Stimulated activated CD4-positive, alpha-beta T cell treated with anti-CD3 and anti-CD28 coated beads, Interleukin-4, amount 100 ng/mL, for 4 hours (primary cell): ENCODE data around the gene PAM16.
A peak's percentile ranks its signal among the peaks of the same experiment; 100 is the strongest.
"Not testable (repeated sequence)": the region's sequence is repeated elsewhere in the genome, so short reads cannot be mapped to it uniquely, and the experiment has no call there.

Experiments used
- DNase-seq, 2 experiments: peaks; one replicate each; pipeline ENCODE4 v3.0.0-alpha.2; 2020

The PAM16 gene

DNA sequence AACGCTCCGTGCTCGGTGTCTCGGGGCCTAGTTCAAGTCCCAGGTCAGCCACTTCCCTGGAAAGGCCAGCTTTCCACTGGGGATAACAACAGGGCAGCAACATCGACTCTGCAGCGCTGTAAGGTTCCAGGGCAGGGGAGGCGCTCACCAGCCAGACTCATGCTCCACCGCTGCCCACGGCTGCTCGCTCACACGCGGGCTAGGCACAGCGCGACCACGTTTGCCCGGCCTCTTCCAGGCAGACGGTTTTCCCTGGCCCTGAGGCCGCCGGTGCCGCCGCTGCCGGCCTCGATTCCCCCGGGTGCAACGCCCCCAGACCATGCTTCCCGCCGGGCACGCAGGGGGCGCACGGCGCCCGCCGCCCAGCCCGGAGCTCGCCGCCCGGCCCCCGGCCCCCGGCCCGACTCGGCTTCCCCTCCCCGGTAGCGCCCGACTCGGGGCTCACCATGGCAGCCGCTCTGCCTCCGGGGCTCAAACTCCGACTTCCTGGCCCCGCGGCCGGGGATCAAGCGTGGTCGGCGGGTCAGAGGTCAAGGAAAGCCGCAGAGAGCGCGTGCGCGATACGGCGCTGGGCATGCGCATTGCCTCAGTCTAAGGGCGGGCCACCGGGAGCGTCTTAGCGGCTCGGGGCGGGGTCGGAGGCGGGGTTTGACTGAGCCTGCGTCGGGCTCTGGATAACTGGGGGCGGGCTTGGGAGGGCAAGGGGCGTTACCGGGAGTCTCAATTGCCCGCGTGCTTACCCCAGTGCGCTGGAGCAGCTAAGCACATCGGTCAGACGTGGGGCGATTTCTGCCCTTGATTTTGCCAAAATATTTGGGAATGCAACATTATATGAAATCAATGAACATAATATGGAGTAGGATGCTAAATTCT is at the start of gene PAM16:
PAM16 (minus strand) TSS at position 535 of the 873 bp plus-strand sequence; CDS start at position 448, 87 bp downstream.
- peak; percentile 97 to 99 for DNase-seq

DNA sequence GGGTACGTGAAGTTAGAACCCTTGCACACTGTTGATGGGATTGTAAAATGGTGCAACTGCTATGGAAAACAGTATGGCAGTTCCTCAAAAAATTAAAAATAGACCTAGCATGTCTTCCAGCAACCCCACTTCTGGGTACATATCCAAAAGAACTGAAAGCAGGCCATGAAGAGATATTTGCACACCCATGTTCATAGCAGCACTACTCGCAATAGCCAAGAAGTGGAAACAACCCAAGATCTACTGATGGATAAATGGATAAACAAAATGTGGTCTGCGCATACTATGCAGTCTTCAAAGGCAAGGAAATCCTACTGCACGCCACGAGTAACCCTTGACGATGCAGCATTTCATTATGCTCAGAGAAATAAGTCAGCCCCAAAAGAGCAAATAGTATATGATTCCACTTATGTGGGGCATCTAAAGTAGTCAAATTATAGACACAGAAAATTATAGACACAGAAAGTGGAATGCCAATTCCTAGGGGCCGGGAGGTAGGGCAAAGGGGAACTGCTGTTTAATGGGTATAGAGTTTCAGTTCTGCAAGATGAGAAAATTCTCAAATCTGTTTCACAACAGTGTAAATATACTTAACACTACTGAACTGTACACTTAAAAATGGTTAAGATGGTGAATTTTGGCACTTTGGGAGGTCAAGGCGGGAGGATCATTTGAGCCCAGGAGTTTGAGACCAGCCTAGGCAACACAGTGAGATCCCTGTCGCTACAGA is 48.0 kb upstream of the PAM16 start:
- no peak for DNase-seq

DNA sequence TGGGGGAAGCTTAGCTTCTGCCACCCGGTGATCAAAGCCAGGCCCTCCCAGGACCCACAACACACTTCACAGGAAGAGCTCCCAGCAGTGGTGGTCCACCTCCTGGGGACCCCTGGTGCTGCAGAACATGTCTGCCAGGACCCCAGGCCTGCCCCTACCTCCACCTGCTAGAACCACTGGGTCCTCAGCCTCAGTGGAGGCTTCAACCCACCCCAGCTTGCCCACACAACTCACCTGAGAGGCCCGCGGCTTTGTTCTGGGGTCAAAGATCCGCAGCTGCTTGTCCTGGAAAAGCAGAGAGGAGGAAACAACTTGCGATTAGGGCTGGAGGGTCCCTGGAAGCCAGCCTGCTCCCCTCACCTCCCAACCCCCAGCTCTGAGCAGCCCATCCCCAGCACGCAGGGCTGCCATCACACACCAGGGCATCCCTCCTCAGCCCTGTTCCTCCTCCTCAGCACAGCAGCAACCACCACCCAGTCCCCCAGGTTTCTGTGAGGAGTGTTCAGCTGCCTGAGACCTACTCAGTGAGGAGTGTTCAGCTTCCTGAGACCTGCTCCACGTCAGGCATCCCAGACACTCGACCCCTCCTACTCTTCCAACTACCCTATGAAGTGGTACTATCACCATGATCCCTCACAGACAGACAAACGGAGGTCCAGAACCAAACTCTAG is 44.1 kb upstream of the PAM16 start:
- no peak for DNase-seq

DNA sequence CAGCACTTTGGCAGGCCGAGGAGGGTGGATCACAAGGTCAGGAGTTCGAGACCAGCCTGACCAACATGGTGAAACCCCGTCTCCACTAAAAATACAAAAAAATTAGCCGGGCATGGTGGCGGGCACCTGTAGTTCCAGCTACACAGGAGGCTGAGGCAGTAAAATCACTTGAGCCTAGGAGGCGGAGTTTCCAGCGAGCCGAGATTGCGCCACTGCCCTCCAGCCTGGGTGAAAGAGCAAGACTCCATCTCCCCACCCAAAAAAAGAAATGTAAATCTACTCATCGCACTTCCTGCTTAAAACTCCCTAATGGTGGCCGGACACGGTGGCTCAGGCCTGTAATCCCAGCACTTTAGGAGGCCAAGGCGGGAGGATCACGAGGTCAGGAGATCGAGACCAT is 42.7 kb upstream of the PAM16 start:
- DNase-seq = not testable (repeated sequence)

DNA sequence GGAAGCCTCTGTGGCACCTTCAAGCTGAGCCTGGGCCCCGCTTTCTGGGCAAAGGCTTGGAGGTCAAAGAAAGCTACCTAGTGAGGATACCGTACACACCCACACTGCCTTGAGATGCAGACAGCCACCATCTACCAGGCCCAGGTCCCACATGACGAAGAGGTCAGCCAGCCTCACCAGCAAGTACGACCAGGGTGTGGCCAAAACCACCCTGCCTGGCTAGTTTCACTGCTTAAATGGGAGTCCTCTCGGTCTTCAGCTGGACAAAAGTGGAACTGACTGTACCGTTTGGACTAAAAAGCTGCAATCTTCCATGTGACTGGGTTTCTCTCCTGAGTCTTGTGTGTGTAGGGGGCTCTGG is 42.1 kb upstream of the PAM16 start:
- no peak for DNase-seq

DNA sequence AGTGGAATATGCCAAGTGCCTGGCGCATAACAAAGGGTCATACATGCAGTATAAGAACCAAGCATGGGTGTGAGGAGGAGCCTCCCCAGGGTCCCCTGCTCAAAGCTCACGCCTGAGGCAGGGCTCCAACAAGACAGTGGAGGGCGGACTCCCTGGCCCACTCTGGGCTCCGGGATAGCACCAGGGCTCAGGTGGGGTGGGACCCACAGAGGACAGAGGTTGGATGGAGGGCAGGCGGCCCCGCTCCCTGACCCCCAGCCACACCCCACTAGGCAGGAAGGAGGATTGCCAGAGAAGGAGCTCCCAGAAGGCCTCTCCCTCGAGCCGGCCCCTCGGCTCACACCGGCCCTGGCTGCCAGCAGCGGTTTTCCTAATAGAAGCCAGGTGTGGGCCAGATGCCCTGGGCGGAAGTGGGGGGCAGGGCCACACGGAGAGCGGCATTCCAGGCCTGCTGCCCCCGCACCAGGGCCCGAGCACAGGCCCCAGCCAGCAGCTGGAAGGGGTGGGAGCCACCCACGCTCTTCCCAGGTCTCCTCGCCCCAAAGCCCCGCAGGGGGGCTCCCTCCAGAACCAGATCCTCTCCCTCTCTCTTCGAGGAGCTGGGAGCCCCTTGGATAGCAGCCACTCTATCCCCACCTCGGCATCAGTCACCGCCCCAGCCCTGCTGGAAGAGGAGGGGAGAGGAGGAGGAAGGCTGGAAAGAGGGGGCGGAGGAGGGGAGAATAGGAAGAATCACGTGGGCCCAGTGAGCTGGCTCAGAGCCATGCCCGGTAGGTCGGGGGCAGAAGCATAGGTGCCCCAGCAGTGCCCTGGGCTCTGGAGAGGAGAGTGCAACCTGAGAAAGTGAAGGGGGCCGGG is 41.5 kb upstream of the PAM16 start:
- DNase-seq = no peak

DNA sequence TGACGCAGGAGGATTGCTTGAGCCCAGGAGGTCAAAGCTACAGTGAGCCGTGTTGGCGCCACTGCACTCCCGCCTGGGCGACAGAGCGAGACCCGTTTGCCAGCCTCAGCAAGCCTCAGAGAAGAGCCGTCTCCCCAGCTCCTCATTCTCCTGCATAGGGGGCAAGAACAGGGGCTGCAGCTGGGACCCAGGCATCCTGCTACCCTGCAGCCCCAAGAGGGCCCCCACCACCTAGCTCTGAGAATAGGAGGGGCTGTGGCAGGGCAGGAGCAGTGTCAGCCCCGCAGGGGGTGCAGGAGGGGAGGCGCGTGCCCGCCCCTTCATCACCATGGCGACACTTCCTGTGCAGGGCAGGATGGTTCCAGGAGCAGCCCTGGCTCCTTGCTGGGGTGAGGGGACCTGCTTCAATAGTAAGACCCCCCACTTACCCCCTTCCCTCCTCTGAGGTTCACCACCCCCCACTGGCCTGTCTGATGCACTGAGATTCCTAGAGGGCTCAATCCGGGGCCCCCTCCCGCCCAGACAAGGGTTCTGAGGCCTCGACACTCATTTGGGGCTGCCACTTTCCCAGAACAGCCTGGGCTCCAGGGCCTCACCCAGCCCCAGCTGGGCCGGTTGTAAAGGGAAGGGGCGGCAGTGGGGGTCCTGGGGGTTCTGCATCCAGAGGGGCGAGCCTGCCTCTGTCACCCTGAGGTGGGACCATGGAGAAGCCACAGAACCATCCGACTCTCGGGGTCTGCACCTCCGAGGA is 40.7 kb upstream of the PAM16 start:
- no peak for DNase-seq

DNA sequence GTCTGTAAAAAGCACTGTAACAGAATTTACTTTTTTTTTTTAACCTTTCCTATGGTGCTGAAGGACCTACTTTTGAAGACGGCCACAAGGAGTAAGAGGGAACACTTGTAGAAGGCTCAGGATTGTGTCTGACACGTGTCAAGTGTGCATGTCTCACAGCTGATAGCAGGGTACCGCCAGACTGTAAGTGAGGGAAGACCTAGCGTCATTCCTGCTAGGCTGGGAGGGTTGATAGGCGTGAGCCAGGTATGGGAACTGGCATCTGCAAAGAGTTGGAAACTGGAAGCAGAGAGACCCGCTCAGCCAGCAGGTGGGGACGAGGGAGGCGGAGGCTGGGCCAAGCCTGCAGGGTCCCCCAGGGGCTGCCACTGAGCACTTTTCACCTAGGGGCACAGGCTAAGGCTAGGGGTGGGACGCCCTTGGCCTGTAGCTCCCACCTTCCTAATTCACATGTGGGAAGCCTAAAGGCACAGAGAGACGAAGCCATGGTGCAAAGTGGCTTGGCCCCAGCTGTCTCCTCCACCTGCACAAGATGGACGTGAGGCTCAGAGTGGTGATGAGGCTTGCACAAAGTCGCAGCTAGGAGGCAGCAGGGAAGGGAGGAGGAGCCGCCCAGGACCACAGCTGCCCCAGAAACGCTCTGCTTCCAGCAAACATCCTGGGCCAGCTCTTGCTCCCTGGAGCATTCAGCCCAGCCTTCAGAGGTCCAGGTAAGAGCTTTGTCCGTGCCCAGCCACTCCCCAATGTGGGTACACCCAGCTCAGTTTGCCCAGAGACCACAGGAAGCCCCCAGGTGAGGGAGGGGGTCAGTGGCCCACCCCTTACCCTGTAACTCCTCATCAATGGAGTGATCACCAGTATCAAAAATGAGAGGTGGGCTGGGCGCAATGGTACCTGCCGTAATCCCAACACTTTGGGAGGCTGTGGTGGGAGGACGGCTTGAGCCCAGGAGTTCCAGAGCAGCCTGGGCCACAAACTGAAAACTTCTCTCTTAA is 39.4 kb upstream of the PAM16 start:
- no peak for DNase-seq

DNA sequence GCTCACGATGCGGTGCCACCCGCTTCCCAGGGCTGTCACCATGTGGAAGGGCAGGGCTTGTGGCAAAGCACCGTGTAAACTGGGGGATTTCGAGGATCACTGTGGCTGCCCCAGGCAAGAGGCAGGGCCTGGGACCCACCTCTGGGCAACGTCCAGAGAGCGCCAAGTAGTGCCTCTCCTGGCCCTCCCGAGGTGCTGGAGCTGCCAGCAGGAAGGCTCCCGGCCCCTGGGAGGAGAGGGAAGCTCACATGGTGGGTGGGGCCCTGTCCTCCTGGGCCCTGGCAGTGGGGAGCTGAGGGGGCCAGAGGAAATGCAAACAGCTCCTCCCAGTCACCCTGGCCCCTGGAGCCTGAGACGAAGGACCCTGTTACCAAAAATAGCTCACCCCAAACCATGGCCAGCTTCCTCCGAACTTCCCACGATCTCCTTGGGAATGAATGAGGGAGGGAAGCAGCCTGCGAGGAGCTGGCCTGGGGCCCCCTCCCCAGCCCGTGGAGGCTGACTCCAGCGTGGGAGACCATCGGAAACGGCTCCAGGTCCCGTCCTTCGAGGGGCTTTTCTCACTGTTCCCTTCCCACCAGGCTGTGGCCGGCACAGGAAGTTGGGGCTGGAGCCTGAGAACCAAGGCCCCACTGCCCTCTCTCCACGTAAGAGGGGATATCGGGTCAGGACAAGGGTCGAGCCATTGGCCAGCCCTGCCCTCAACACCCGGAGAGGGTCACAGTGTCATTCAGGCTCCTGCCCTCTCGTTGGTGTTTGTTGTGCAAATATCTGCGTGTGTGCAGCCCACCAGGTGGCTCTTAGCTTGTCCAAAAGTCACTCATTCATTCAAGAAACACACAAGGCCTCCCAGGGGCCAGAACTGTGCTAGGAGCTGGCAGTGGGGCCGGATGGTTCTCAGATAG is 38.2 kb upstream of the PAM16 start:
- no peak for DNase-seq

DNA sequence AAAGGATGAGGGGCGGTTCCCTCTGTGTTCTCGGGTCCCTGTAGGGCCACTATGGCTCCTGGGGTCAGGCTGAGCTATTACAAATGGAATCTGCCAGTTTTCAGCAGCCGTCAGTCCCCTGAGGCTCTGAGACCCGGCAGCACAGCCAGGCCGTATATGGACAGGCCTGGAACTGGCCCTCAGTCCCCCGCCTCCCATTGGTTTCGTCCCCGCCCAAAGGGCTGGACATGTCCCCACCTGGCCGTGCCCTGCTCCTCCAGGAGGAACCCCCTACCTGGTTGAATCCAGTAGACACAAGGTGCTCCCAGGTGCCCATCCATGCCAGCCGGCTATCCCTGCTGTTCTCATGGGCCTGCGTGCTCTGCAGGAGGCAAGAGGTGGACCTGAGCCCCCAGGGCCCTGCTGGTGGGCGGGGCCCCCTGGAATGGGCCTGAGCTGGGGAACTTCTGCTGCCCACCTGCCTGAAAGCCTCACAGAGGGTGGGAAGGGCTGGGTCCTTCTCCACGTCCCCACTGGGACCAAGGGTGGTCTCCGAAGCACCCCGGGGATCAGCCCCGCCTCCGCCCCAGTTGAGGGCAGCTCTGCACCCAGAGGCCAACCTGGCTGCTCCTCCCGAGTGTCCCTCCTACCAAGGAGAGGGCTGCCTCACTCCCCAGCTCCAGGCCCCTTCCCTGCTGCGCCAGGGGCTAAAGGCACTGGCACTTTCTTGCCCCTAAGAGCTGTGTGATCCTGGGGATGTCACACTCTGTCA is 37.3 kb upstream of the PAM16 start:
- DNase-seq = no peak

DNA sequence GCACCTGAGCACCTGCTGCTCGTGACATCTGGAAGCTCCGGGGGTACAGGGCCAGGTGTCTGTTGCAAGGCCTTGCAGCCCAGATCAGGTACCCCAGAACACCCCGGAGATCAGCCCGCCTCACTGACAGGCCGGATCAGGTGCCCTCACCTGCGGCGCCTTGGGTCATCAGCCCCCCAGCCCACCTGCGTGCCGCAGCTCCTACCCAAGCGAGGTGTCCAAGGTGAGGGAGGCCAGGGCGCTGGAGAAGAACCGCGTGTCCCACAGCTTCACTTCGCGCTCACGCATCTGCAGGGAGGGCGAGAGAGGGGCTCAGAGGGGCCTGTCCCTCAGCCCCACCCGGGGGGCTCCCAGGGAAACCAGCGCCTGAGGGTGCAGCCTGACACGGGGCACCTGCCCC is 36.7 kb upstream of the PAM16 start:
- no peak for DNase-seq

DNA sequence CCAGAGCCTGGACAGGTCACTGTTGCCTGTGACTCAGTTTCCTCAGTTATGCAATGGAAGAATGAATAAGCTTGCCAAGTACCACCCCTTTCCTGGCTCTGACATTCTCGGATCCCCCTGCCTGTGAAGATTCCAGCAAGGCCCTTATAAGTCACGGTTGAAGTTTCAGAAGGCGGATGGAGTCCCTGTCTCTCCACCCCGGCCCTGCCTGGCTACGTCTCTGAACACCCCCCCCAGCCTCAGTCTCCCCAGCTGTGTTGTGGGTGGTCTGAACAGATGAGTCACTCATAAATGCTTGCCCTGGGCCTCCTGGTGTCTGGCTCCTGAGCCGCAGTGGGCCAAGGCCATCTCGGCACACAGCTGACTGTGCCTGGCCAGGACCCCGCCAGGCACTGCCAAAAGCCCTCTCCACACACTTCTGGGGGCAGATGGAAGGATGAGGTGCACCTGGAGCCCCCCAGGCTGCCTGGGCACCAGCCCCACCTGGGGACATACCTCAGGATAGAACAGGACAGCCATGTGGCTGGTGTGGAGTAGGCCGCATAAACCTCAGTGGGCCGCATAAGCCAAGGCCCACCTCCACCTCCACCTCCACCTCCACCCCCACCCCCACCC is 35.9 kb upstream of the PAM16 start:
- no peak for DNase-seq

DNA sequence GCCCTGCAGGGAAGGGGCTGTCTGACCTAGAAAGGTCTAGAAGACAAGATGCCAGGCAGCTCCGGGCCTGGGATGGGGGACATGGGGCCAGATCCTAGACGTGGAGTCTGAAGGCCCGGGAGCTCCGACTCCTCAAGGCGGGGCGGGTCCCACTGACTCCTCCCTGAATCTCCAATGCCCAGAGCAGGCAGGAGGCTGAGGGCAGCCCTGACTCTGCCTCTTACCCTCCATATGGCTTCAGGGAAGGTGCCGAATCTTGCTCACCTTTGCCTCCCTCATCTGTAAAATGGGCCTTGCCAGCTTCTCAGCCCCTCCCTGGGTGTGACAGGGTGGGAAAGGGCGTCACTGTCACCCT is 35.3 kb upstream of the PAM16 start:
- DNase-seq = no peak

DNA sequence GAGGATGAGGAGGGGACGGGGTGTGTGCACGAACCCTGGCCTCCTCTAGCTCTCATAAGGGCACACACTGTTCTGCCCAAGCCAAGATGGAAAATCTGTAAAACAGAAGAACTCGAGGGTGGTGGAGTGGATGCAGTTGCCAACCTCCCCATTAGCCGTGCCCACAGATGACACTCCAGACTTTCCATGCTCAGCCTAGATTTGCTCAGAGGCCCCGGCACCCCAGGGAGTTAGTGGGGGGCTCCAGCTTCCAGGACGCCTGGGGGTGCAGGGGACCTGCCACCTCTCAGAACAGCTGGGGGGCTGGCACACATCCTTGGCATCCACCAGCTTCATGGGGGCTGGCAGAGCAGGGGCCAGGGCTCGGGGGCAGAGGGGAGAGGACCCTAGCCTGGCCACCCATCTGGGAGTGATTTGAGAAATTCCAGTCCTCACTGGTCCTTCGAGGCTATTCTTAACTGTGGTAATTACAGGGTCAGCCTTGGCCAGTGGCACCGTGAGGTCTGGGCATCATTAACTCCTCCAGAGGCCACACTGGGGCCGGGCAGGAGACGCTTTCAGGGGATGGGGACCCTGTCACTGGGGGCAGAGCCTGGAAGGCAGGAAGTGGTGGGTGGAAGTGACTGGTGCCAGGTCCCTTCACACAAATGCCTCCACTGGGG is 34.8 kb upstream of the PAM16 start:
- no peak for DNase-seq

DNA sequence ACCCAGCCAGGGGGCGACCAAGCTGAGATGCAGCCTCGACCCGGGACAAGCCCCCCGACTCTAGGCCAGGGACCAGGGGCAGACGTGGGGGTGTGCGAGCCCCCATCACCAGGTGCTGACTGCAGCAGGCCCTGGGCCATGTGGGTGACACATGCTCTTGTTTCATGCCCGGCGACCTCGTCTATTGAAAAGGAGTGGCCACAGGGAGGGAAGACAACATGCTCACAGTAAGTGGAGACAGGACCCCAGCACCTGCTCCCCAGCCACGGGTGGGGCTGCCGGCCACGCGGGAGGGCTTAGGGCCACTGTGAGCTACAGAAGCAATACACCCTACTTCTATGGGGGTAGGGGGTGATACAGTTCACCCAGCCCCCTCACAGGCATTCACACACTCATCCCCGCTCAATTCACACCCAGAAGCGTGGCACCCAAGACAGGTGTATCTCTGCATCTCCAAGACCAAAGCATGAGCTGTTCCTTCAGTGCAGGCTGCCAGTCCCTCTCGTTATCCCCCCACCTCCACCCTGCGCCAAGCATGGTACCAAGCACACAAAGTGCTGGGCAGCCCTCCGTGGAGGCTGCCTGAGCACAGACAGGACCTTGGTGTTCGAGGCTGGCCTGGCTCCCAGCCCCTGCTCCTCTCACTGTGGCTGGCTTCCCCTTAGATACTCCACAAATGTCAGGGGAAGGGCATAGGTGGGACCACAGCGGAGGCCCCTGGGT is 34.1 kb upstream of the PAM16 start:
- no peak for DNase-seq

DNA sequence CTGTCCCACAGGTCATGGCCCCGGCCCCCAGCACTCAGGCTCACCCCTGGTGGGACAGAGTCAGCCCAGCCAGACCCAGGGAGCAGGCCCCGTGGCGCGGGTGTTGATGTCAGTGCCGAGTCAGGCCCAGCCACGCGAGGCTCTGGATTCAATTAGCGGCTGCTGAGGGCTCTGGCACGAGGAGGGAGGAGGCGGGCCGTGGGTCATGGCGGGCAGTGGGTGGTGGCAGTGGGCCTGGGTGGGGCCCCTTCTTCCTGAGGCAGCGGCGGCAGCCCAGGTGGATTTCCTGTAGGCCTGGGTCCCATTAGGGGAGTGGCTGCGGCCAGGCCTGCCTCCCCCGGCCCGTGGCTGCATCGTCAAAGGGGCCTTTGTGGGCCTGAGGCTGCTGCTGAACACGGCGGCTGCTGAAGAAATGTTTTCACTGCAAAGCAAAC is 33.4 kb upstream of the PAM16 start:
- DNase-seq = no peak
